GM18867 (cell line): ENCODE measurements around the gene CACNG3.
"Not testable (repeated sequence)": the region's sequence is repeated elsewhere in the genome, so short reads cannot be mapped to it uniquely, and the experiment has no call there.

Experiments used
- ATAC-seq: cut with Tn5 transposase; IDR thresholded peaks from one replicate; pipeline ENCODE4 v1.9.1; 2021; ENCODE audit warnings: mild to moderate bottlenecking, moderate library complexity; ENCODE audit not compliant: unreplicated experiment

The CACNG3 gene

DNA sequence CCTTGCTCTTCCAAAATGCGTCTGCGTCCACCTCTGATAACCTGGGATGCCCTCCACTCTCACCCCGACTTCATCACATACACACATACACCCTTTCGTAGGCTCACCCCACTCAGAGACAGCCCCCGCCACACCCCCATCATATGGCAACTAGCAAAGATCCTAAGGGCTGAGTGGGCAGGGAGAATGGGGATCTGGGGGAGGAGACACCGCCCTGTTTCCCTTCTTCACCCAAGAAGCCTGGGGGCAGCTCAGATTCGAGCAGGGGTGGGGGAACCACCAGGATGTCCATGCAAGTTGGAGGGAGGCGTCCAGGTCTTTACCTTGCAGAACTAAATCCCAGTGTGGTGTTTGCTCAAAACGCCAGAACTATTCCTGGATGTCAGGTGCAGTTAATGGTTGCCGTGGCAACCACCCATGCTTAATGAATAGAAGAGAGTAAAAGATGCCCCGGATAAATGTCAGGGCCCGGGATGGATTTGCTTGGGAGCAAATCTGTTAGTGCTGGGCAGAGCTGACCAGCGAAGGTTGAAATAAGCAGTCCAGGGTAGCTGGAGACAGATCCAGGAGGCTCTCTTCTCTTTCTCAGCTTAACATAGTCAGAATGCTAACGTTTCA lies 72.8 kb downstream of the CACNG3 start:
- ATAC-seq = no peak

DNA sequence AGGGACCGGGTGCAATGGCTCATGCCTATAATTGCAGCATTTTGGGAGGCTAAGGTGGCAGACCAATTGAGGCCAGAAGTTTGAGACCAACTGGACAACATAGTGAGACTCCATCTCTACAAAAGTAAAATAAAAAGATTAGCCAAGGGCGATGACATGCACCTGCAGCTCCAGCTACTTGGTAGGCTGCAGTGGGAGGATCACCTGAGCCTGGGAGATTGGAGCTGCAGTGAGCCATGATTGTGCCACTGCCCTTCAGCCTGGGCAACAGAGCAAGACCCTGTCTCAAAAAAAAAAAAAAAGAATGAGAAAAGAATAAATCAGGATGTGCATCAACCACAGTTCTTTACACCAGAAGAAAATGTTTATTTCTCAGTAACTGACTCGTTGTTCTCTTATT lies 76.0 kb downstream of the CACNG3 start:
- no peak for ATAC-seq

DNA sequence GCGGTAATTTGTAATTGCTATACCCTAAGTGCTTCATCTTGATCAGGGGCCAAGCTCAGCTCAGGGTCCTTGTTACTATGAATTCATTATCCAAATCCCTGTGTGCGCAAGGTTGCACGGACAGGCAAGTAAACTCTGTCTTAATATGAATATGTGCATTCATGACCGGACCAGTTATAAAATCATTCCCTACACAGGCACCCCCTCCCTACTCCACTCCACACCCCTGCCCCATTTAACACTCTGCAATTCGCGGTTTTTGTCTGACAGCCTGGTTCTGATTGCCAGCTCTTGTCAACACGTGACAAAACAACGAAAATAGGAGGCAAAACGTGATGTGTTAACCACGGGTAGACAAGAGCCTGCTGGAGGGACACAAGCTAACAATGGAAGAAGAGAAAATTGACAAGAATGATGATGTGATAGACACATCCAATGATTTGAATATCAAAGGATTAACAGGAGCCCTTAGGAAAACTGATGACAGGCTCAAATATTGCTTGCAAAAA lies 76.5 kb downstream of the CACNG3 start:
- ATAC-seq = no peak

DNA sequence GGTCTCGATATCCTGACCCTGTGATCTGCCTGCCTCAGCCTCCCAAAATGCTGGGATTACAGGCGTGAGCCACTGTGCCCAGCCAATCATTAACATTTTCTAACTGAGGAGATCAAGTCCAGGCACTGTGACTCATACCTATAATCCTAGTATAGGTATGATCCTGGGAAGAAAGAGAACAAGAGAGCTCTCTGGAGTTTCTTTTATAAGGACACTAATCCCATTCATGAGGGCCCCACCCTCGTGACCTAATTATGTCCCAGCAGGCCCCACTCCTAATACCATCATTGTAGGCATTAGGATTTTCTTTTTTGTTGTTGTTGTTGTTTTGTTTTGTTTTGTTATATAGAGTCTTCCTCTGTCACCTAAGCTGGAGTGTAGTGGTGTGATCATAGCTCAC lies 80.4 kb downstream of the CACNG3 start:
- no peak for ATAC-seq

DNA sequence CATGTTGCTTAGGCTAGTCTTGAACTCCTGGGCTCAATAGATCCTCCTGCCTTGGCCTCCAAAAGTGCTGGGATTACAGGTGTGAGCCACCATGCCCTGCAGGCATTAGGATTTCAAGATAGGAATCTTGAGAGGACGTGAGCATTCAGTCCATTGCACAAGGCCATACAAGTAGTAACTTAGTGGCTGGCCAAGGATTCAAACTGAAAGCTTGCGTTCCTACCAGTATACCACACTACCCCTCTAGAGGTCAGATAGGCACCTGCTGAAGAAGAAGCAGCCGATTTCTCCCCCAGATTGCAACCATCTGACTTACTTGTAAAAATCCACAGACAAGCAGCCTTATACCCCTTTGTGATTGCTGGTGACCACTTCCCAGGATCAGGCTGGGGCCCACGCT lies 80.9 kb downstream of the CACNG3 start:
- no peak for ATAC-seq

DNA sequence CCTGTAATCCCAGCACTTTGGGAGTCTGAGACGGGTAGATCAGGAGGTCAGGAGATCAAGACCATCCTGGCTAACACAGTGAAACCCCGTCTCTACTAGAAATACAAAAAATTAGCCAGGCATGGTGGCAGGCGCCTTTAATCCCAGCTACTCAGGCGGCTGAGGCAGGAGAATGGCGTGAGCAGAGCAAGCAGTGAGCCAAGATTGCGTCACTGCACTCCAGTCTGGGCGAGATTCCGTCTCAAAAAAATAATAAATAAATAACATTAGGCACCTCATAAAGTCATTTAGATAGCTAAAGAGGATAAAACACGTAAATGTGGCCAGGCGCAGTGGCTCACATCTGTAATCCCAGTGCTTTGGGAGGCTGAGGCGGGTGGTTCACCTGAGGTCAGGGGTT lies 87.7 kb downstream of the CACNG3 start:
- not testable (repeated sequence) for ATAC-seq

DNA sequence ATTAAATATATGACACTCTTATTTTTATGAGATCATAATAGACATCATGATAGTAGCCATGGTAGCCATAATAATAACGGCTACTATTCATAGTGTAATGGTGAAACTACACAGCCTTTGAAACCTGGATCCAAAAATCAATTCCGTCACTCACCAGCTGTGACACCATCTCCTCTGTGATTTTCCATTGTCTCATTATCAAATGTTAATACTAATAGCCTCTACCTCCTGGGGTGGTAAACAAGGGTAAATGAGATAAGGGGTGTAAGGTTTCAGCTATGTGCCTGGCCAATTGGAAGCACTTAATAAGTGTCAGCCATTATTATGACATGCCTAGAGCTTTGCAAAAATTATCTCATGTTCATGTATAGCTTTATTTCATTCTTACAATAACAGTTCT lies 88.6 kb downstream of the CACNG3 start:
- no peak for ATAC-seq

DNA sequence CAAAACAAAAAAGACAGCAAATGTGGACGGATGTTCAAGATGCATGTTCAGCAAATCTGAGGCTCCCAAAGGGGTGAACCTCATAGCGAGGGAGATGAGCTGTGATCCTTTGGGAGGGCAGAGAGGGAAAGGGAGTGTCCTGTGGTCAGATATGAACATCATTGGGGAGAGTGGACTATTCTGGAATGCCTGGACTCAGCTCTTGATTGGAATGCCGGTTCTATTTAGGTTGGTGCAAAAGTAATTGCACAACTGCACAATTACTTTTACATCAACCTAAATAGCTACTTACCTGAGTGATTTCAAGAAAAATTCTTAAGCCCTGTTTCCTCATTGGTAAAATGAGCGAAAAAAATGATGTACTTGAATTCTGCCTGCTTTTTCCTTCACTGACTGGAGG lies 89.6 kb downstream of the CACNG3 start:
- ATAC-seq = no peak

DNA sequence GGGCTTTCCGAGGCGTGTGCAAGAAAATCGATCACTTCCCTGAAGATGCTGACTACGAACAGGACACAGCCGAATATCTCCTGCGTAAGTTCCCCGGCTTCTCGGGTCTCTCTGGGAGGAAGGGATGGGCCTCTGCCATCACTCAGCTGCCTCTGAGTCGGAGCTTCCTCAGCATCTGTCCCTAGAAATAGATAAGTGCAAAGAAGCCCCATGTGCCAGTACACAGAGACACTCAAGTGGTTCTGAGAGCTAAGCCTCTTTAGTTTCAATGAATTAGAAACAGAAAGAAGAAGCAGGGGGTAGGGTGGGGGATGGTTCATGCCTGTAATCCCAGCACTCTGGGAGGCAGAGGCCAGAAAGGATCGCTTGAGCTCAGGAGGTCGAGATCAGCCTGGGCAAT lies 90.6 kb downstream of the CACNG3 start:
- ATAC-seq = no peak

DNA sequence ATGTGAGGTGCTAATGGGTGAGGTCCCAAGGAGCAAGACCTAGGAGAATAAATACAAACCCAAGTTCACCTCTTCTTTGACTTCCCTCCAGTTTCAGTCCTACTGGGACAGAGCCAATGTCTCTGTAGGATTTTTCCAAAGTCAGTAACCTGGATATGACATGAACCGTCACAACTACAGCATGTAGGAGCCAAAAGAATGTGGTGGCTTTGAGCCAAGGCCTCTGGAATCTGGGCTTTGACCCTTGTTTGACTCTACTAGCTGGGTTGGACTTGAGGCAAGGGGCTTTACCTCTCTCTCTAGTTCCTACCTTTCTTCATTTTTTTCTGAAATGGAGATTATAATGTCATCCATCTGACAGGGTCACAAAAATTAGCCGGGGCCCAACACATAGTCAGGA lies 91.4 kb downstream of the CACNG3 start:
- no peak for ATAC-seq

DNA sequence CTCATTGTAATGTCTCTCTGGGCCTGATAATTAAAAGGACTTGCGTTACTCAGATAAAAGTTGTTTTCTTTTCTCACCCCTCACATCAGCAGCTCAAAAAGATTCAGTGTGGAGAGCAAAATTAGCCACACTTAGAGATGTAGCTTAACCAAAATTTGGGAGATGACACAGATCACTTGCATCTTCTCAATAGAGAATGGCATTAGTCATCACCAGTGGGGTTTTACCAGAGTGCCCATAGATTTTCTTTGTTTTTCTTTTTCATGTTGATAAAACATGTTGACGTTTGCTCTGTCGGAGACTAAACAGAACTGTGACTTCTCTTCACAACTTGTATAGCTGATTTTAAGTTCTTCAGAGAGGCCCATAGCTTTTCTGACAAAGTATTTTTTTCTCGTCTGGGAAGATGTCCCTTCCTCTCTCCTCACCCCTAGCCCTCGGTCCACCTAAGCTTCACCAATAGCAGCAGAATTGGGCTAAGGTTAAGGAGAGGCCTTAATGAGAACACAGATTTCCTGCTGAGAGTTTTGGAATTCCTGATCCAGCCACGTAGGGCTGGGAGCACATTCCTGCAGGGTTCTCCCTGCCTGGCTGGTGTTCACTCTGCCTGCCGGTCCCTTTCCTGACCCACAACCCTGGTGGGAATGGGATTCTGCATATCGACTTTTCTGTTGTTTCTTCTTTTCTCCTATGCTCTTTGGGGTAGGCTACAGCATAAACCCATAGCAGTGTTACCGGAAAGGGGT lies 92.6 kb downstream of the CACNG3 start:
- ATAC-seq = no peak

DNA sequence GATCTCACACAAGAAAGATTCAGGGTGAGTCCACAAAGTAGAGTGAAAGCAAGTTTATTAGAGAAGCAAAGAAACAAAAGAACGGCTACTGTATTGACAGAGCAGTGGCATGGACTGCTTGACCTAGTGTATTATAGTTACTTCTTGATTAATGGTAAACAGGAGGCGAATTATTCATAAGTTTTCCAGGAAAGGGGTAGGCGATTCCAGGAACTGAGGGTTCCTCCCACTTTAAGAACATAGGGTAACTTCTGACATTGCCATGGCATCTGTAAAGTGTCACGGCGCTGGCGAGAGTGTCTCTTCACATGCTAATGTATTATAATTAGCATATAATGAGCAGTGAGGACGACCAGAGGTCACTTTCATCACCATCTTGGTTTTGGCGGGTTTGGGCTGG lies 93.2 kb downstream of the CACNG3 start:
- ATAC-seq = no peak

DNA sequence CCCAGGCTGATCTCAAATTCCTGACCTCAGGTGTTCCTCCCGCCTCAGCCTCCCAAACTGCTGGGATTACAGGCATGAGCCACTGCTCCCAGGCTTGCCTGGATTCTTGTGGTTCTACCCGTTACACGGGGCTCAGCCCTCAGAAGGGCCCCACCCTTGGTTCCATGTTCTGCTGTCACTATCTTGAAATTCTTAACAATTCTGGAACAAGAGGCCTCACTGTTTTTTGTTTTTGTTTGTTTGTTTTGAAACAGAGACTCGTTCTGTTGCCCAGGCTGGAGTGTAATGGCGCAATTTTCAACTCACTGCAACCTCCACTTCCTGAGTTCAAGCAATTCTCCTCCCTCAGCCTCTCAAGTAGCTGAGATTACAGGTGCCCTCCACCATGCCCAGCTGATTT lies 96.6 kb downstream of the CACNG3 start:
- ATAC-seq = no peak

DNA sequence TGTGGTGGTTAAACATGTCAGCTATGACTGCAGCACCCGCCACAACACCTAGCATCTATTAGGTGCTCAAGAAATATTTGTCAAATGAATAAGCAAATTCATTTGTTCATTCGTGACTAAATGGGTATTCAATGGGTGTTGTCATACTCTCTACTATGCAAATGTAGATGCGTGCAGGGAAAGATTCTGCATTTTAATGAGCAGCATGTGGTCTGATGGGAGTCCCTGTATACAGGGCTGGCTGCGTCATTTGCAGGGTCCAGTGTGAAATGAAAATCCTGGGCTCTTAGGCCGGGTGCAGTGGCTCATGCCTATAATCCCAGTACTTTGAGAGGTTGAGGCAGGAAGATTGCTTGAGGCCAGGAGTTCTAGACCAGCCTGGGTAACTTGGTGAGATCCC lies 97.5 kb downstream of the CACNG3 start:
- no peak for ATAC-seq

DNA sequence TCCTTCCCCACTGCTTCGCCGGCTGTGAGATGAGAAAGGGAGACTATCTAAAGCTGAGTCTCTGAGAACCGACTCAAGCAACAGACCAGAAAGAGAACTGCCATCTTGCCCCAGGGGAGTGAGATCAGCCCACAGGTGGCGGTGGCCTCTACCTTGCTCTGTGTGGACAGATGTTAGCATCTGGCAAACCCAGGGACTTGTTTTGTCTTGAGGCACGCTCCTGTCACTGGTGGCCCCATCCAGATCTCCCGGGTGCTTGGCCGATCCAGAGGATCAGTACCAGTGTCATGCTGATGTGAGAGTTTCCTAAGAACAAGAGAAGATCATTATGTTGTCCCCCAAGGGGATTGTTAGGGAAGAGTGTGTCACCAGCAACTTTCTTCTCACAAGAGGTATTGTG lies 101.4 kb downstream of the CACNG3 start:
- ATAC-seq = no peak

DNA sequence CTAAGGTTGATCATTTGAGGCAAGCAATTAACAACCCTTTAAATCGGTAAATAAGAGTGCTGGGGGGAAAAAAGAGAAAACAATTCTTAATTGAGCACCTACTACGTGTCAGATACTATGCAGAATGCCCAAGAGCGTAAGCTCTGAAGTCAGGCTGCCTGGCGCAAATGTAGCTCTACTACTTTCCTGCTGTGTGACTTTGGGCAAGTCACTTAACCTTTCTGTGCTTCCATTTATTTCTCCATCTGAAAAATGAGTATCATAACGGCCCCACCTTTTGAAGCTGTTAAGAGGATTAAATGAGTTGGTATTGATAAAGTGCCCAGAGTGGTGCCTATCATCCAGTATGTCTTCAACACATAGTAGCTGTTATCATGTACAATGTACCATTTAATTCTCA lies 102.0 kb downstream of the CACNG3 start:
- no peak for ATAC-seq

DNA sequence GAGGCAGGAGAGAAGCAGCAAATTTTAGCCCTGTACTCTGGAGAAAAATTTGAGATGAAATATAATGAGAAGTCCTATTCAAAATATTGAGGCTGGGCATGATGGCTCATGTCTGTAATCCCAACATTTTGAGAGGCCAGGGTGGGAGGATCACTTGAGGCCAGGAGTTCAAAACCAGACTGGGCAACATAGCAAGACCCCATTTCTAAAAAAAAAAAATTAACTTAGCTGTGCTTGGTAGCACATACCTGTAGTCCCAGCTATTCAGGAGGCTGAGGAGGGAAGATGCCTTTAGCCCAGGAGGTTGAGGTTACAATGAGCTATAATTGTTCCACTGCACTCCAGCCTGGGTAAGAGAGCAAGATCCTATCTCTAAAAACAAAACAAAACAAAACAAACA lies 103.4 kb downstream of the CACNG3 start:
- no peak for ATAC-seq

DNA sequence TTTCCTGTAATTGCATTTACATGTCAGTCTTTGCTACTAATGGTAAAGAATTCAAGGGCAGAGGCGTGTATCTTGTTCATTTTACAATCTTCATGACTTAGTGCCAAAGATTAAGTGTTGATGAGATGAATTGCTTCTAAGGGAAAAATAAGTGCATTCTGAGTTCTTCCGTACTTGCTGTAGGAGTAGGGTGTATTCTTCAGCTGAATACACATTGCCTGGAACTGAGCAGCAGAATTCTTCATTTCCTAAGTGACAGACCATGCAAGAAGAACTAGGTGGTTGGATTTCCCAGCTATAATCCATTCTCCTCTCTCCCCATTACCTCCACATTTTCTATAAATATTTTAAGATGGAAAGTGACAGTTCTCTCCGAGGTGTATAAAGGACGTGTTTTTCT lies 104.8 kb downstream of the CACNG3 start:
- ATAC-seq = no peak

DNA sequence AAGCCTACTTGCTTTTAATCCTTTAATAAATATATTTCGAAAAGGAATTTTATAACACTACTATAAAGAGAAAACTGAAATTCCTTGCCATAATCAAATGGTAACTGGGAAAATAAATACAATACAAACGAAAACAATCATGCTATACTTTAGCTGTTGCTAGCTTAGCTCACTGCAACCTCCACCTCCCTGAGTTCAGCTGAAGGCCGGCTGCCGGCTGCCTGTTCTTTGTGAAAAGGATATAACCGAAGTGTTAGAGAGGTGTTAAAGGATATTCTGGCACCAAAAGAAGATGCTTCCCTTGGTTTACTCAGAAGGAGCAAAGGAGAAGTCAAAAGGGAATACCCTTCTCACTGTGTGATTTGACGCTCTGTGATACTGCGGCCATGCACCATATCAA lies 108.5 kb downstream of the CACNG3 start:
- no peak for ATAC-seq

DNA sequence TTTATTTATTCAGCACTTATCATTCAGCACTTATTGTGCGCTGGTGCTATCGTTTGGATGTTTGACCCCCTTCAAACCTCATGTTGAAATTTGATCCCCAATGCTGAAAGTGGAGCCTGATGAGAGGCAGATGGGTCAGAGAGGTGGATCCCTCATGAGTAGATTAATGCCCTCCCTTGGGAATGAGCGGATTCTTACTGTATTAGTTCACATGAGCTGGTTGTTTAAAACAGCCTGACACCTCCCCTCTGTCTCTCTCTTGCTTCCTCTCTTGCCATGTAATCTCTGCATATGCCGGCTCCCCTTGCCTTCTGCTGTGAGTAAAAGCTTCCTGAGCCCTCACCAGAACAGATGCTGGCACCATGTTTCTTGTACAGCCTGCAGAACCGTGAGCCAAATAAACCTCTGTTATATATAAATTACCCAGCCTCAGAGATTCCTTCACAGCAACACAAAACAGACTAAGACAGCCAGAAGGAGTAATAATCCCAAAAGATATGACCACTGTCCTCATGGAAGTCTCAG lies 111.1 kb downstream of the CACNG3 start:
- no peak for ATAC-seq

DNA sequence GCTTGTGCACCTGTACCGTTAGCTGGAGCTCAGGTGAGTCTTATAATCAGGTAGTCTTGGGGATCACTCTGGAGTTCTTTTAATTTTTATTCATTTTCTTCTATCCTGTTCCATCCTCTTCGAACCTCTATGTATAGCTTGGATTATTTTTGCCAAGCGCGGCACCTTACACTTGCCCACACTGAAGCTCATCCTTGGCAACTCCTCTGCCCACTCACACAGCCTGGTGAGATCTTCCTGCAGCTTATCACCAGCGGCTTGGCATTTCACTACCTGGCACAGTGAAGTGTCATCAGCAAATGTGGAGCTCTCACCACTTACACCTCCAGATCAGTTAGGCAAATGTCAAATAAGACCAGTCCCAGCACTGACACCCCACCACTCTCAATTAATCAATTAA lies 116.7 kb downstream of the CACNG3 start:
- no peak for ATAC-seq

DNA sequence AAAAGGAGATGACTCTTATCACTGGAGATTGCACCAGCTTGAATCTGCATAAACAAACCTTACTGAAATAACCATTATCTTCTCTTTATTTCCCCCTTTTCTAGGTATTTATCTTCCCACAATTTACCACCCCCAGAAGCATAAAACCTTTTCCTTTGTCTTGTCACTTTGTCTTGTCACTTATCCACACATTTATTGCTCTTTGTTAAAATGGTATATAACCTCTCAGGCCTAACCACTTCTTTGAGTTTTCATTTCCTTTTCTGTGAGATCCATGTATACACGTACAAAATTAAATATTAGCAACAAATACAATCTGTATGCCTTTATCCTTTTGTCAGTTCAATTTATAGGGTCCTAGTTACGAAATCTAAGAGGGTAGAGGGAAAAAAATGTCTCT lies 122.9 kb downstream of the CACNG3 start:
- no peak for ATAC-seq
